Glutamatergic neuron (in vitro differentiated cells): ENCODE results near the gene TCEA3. TPM values are rescaled to one million over a fixed set of nuclear protein-coding genes. Genes with fewer than 3 reads are reported as not detected.

ENCODE experiments used
- DNase-seq: peaks from one replicate; pipeline ENCODE4 v3.0.0; 2022
- H3K27ac Mint-ChIP-seq: one replicate; pipeline ENCODE4 v1.8.0; 2020; ENCODE audit warnings: mild to moderate bottlenecking, mixed read lengths, inconsistent platforms; ENCODE audit not compliant: unreplicated experiment
- H3K27me3 Mint-ChIP-seq: one replicate; pipeline ENCODE4 v1.8.0; 2020; ENCODE audit warnings: mild to moderate bottlenecking, moderate library complexity, mixed read lengths, inconsistent platforms; ENCODE audit not compliant: unreplicated experiment
- H3K36me3 Mint-ChIP-seq: one replicate; pipeline ENCODE4 v1.8.0; 2020; ENCODE audit warnings: mild to moderate bottlenecking, mixed read lengths, inconsistent platforms; ENCODE audit not compliant: unreplicated experiment
- H3K4me1 Mint-ChIP-seq: one replicate; pipeline ENCODE4 v1.8.0; 2020; ENCODE audit warnings: mild to moderate bottlenecking, low read depth, mixed read lengths, inconsistent platforms; ENCODE audit not compliant: unreplicated experiment
- H3K4me3 Mint-ChIP-seq: one replicate; pipeline ENCODE4 v1.8.0; 2020; ENCODE audit warnings: mild to moderate bottlenecking, mixed read lengths, inconsistent platforms; ENCODE audit not compliant: unreplicated experiment
- H3K9me3 Mint-ChIP-seq: one replicate; pipeline ENCODE4 v1.8.0; 2020; ENCODE audit warnings: mild to moderate bottlenecking, moderate library complexity, mixed read lengths, inconsistent platforms; ENCODE audit not compliant: unreplicated experiment
- total RNA-seq: library from RNA; stranded (reverse); fragmentation: NEBNext Ultra II Directional; extraction: Animal tissue kit (Norgen Biotek cat#: 25700); gene quantifications from one replicate; pipeline ENCODE4 v1.2.1, GENCODE V29; 2021; ENCODE audit not compliant: unreplicated experiment
- TF ChIP-seq, protein P1 (sequence below): fragments of 200-600 bp; sonication (generic); IDR thresholded peaks from one replicate; pipeline ENCODE4 v1.5.0; 2021; ENCODE audit not compliant: partially characterized antibody, unreplicated experiment

TCEA3 gene
- total RNA-seq, 1 donor from 2014 or later = 0.83 TPM

DNA sequence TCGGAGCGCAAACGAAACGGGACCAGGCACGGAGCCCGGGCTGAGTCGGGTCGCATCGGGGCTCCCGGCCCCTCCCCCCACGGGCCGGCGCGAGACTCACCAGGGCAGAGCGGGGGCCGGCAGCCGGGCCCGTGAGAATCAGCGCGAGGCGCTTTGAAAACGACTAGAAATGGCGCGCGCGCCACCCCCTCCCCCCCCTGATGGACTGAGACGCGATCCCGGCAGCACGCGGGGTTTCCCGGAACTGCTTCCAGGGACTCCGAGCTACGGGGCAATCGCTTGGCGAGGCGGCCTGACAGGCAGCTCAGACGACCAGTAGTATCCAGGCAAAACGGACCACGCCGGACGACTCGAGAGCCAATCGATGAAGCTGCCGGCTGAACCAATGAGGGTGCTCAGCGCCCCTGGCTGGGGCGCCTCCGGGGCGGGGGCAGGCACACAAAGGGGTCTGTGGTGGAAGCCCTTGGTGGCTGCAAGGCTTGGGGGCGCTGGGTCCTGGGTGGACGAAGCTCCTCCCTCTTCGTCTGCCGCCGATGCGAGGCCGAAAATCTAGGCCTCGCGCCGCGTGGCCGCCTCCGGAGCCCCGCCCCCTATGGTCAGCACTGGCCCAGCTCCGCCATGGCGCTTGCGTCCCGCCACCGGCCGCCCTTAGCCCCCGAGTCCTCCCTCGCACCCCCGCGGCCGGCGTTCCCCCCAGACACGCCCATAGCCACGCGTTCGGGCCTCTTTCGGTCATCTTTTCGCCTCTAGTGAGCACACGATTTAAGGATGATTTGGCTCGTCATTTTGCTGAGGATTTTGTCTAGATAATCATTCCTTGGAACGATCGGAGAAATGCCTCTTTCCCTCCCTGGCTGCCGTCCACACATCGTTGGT, 80.2 kb downstream of the TCEA3 start, which contains the start of gene HNRNPR:
TSS of gene HNRNPR (minus strand) at position 174 of the 876 bp plus-strand sequence. CDS start 3,276 bp downstream, outside the sequence.
- no peaks in the 10 kb centered on the region for H3K36me3 Mint-ChIP-seq
- TF ChIP-seq, protein P1, sequence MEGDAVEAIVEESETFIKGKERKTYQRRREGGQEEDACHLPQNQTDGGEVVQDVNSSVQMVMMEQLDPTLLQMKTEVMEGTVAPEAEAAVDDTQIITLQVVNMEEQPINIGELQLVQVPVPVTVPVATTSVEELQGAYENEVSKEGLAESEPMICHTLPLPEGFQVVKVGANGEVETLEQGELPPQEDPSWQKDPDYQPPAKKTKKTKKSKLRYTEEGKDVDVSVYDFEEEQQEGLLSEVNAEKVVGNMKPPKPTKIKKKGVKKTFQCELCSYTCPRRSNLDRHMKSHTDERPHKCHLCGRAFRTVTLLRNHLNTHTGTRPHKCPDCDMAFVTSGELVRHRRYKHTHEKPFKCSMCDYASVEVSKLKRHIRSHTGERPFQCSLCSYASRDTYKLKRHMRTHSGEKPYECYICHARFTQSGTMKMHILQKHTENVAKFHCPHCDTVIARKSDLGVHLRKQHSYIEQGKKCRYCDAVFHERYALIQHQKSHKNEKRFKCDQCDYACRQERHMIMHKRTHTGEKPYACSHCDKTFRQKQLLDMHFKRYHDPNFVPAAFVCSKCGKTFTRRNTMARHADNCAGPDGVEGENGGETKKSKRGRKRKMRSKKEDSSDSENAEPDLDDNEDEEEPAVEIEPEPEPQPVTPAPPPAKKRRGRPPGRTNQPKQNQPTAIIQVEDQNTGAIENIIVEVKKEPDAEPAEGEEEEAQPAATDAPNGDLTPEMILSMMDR = no peak
- H3K27me3 Mint-ChIP-seq = peaks cover 5% of the 10 kb centered on the region
- peak within 1 kb of the TSS; percentile 94 for H3K4me3 Mint-ChIP-seq
- H3K9me3 Mint-ChIP-seq = peaks cover 1% of the 10 kb centered on the region
- DNase-seq = peak; percentile 100
- peaks cover 31% of the 10 kb centered on the region for H3K4me1 Mint-ChIP-seq
- peak within 1 kb of the TSS; percentile 95 for H3K27ac Mint-ChIP-seq

DNA sequence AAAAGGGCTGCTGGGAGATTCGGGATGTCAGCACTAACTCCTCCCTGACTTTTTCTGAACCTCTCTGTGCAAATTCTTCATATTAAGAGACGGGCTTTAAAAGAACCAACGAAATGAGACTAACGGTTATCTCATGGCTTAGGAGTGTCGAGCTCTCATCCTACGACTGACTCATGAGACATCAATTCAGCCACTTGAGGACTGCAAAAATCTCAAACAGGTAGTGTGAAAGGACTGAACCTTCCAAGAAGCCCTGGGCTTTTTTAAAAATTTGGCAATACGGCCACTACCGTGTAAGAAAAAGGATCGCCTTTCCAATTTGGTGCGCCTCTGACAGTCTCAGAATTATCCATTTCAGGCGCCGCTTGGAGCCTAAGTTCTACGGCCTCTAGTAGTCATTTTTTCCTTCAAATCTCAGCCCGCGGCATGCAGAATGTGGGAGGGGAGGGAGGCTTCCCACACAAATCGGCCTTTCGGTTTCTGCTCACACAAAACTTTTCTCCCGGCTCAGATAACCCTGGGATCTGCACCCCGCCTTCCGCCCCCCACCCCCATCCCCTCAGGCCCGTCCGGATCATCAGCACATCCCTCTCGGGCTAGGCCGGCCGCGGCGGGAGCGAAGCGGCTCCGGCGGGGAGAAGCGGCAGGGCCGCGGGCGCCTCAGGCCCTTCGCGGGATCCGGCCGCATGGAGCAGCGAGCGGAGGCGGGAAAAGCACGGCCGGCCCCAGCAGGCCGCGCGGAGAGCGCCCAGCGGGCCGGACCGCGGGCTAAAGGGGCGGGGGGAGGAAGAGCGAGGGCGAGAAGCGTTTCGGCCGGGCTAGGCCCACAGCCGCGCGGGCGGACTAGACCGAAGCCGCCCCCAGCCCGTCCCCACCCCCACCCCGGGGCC, 81.1 kb downstream of the TCEA3 start:
- H3K9me3 Mint-ChIP-seq = peaks cover 1% of the 10 kb centered on the region
- TF ChIP-seq, protein P1 = no peak
- H3K27me3 Mint-ChIP-seq = peaks cover 5% of the 10 kb centered on the region
- peak overlapping the region; percentile 89 for H3K4me3 Mint-ChIP-seq
- DNase-seq = peak; percentile 55
- peaks cover 35% of the 10 kb centered on the region for H3K4me1 Mint-ChIP-seq
- H3K36me3 Mint-ChIP-seq = no peaks in the 10 kb centered on the region
- H3K27ac Mint-ChIP-seq = peak overlapping the region; percentile 93

DNA sequence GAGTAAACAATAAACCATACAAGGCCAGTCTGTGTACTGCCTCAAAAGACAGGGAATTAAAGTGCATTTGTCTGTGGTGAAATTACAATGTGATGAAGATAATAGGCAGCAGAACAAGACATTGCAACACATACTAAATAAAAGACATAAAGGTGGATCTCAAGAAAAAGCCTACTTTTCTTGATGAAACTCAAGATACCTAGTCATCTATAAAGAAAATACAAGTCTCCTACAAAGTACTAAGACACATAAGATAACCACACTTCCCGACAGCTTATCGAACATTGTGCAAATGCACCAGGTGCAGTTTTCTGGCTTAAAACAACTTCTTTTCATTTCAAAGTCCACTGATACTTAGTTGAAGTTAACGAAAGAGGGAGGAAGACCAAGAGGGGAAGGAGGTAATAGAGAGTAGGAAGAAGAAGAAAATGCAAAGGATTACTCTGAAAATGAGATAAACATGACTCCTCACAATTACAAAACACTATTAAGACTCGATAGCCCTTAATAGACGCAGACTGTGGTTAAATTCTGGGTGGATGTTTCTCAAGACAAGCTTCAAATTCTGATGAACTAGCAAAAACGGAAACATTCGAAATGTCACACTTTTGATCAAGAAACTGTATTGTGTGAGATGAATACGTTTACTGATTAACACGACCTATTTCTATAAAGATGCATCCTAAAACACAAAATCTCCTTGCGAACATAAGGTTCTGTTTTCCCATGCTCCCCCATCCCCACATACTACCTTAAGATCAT, 82.4 kb downstream of the TCEA3 start:
- peaks cover 37% of the 10 kb centered on the region for H3K4me1 Mint-ChIP-seq
- H3K27me3 Mint-ChIP-seq = peaks cover 5% of the 10 kb centered on the region
- peak overlapping the region; percentile 89 for H3K4me3 Mint-ChIP-seq
- H3K36me3 Mint-ChIP-seq = no peaks in the 10 kb centered on the region
- H3K9me3 Mint-ChIP-seq = peaks cover 1% of the 10 kb centered on the region
- peak overlapping the region; percentile 7 for H3K27ac Mint-ChIP-seq
- no peak for DNase-seq
- TF ChIP-seq, protein P1 = no peak

DNA sequence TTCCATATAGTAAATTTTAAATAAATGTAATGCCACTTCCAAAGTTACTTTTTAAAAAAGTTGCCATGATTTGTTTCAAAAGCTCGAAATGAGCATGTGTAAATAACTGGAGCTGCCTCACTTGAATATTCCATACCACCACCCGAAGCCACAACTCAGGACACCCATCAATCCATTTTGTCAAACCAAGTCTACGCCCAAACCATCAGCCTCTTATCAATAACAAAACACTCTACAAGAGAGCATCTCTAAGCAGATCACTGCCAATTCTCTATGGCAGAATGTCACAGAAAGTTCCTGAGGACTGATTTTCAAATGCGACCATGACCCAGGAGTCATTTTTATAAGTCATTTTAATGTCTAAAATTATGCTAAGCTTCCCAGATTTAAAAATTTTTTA, 84.9 kb downstream of the TCEA3 start:
- TF ChIP-seq, protein P1 = no peak
- no peak for DNase-seq
- Mint-ChIP-seq H3K4me1 (peaks cover 37% of the 10 kb centered on the region), H3K4me3 (peak overlapping the region; percentile 89), H3K36me3 (no peaks in the 10 kb centered on the region), H3K9me3 (peaks cover under 1% of the 10 kb centered on the region), H3K27ac (no peak overlapping the region), H3K27me3 (peaks cover under 1% of the 10 kb centered on the region)
